Hepatocyte (in vitro differentiated cells): ENCODE measurements around the gene PLEKHM3. TPM values are rescaled to one million over a fixed set of nuclear protein-coding genes. Genes with fewer than 3 reads are reported as not detected.

Experiments
- DNase-seq: peaks from one replicate; pipeline ENCODE4 v3.0.0-alpha.2; 2016; ENCODE audit warnings: low spot score
- H2AFZ ChIP-seq: fragments of 200-600 bp; sonication (generic); 2 replicates; pipeline ENCODE4 v1.6.0; 2016; ENCODE audit warnings: antibody characterized with exemption, mild to moderate bottlenecking
- H3K27ac ChIP-seq: fragments of 200-600 bp; sonication (generic); 2 replicates; pipeline ENCODE4 v1.5.1; 2016; ENCODE audit warnings: mild to moderate bottlenecking
- H3K27me3 ChIP-seq: fragments of 200-600 bp; sonication (generic); 2 replicates; pipeline ENCODE4 v1.6.1; 2016
- H3K36me3 ChIP-seq: fragments of 200-600 bp; sonication (generic); replicated peaks from 2 replicates; pipeline ENCODE4 v1.5.1; 2016; ENCODE audit warnings: low read depth; ENCODE audit not compliant: insufficient read depth
- H3K4me1 ChIP-seq: fragments of 200-600 bp; sonication (generic); 2 replicates; pipeline ENCODE4 v1.5.1; 2016; ENCODE audit warnings: mild to moderate bottlenecking, moderate library complexity; ENCODE audit not compliant: insufficient read depth
- H3K4me2 ChIP-seq: fragments of 200-600 bp; sonication (generic); 2 replicates; pipeline ENCODE4 v1.6.0; 2016
- H3K4me3 ChIP-seq: fragments of 200-600 bp; sonication (generic); 2 replicates; pipeline ENCODE4 v1.5.1; 2016; ENCODE audit warnings: mild to moderate bottlenecking
- H3K79me2 ChIP-seq: fragments of 200-600 bp; sonication (generic); 2 replicates; pipeline ENCODE4 v1.6.0; 2017; ENCODE audit warnings: mild to moderate bottlenecking
- H3K9me2 ChIP-seq: fragments of 200-600 bp; sonication (generic); replicated peaks from 2 replicates; pipeline ENCODE4 v1.6.0; 2017; ENCODE audit warnings: mild to moderate bottlenecking; ENCODE audit not compliant: insufficient read depth
- H3K9me3 ChIP-seq: fragments of 200-600 bp; sonication (generic); 2 replicates; pipeline ENCODE4 v1.5.1; 2016; ENCODE audit warnings: low read depth, mild to moderate bottlenecking
- H4K20me1 ChIP-seq: fragments of 200-600 bp; sonication (generic); 2 replicates; pipeline ENCODE4 v1.6.0; 2016; ENCODE audit warnings: mild to moderate bottlenecking; ENCODE audit not compliant: insufficient read depth, poor library complexity, severe bottlenecking
- CTCF ChIP-seq: fragments of 200-600 bp; sonication (generic); IDR thresholded peaks from 2 replicates; pipeline ENCODE4 v1.5.1; 2016; ENCODE audit warnings: antibody characterized with exemption, mild to moderate bottlenecking; ENCODE audit not compliant: poor library complexity
- EZH2 ChIP-seq: fragments of 200-600 bp; sonication (generic); IDR thresholded peaks from 2 replicates; pipeline ENCODE4 v1.6.1; 2016; ENCODE audit warnings: antibody characterized with exemption, mild to moderate bottlenecking, borderline replicate concordance
- EZH2phosphoT487 ChIP-seq: fragments of 200-600 bp; sonication (generic); IDR thresholded peaks from one replicate; pipeline ENCODE4 v1.6.1; 2018; ENCODE audit warnings: antibody characterized with exemption, mild to moderate bottlenecking, low read depth, moderate library complexity; ENCODE audit not compliant: unreplicated experiment, severe bottlenecking
- WGBS: methylation state at CpG from one replicate; pipeline ENCODE4 v1.1.6; 2016; ENCODE audit warnings: low lambda C conversion rate; ENCODE audit errors: missing lambda C conversion rate; 5-methylcytosine and 5-hydroxymethylcytosine counted together
- polyA plus RNA-seq: library from polyadenylated mRNA; unstranded; fragments of >200 nt; fragmentation: Nextera tagmentation; extraction: Ambion mirVana; gene quantifications from 2 replicates; pipeline ENCODE4 v1.2.1, GENCODE V29; 2016
- total RNA-seq: library from RNA; depleted of rRNA; stranded (reverse); fragments of >200 nt; gene quantifications from 2 replicates; pipeline ENCODE4 v1.2.3, GENCODE V29; 2014

PLEKHM3 gene
- total and polyA plus RNA-seq, 2 experiments from 2014 or later, result 4.2 to 11.1 TPM

- Histone ChIP-seq H3K9me2 (no peaks in the 10 kb centered on the region), H3K9me3 (no peaks in the 10 kb centered on the region), H3K4me3 (no peak overlapping the region), H2AFZ (no peak overlapping the region), H3K27ac (no peak overlapping the region), H3K79me2 (no peaks in the 10 kb centered on the region), H3K36me3 (no peaks in the 10 kb centered on the region), H4K20me1 (no peaks in the 10 kb centered on the region), H3K4me1 (no peaks in the 10 kb centered on the region), H3K27me3 (no peaks in the 10 kb centered on the region), H3K4me2 (no peak overlapping the region)
- TF ChIP-seq CTCF (no peak), EZH2 (no peak), EZH2phosphoT487 (no peak)
- DNase-seq, result no peak
- 97% methylated on average over 10 of the region's 10 CpGs for WGBS
Observed at GRCh38 chr2:207863345-207863744, 162.0 kb downstream of the PLEKHM3 start.

GRCh38 chr2:207861789-207862188 lies 163.5 kb downstream of the PLEKHM3 start:
- H3K4me3 ChIP-seq, result no peak overlapping the region
- H3K4me1 ChIP-seq, result no peaks in the 10 kb centered on the region
- H3K9me3 ChIP-seq, result no peaks in the 10 kb centered on the region
- DNase-seq, result no peak
- no peak overlapping the region for H3K4me2 ChIP-seq
- no peak overlapping the region for H2AFZ ChIP-seq
- no peaks in the 10 kb centered on the region for H4K20me1 ChIP-seq
- no peaks in the 10 kb centered on the region for H3K9me2 ChIP-seq
- no peaks in the 10 kb centered on the region for H3K36me3 ChIP-seq
- H3K79me2 ChIP-seq, result no peaks in the 10 kb centered on the region
- H3K27ac ChIP-seq, result no peak overlapping the region
- H3K27me3 ChIP-seq, result no peaks in the 10 kb centered on the region
- 82% methylated on average over 4 of the region's 4 CpGs for WGBS
- no peak for TF ChIP-seq EZH2phosphoT487
- TF ChIP-seq EZH2, result no peak
- TF ChIP-seq CTCF, result no peak

- H3K79me2 ChIP-seq, result no peaks in the 10 kb centered on the region
- TF ChIP-seq EZH2phosphoT487 (no peak), CTCF (no peak), EZH2 (no peak)
- no peak for DNase-seq
- no peak overlapping the region for H3K4me3 ChIP-seq
- H3K9me3 ChIP-seq, result no peaks in the 10 kb centered on the region
- H4K20me1 ChIP-seq, result no peaks in the 10 kb centered on the region
- no peaks in the 10 kb centered on the region for H3K4me1 ChIP-seq
- H3K27ac ChIP-seq, result no peak overlapping the region
- no peak overlapping the region for H3K4me2 ChIP-seq
- no peak overlapping the region for H2AFZ ChIP-seq
- no peaks in the 10 kb centered on the region for H3K27me3 ChIP-seq
- H3K36me3 ChIP-seq, result no peaks in the 10 kb centered on the region
- H3K9me2 ChIP-seq, result no peaks in the 10 kb centered on the region
- WGBS, result 88% methylated on average over 3 of the region's 3 CpGs
Observed at GRCh38 chr2:207860685-207861084, 164.6 kb downstream of the PLEKHM3 start.

GRCh38 chr2:207855591-207855990 lies 169.7 kb downstream of the PLEKHM3 start:
- H3K79me2 ChIP-seq, result no peaks in the 10 kb centered on the region

More at GRCh38 chr2:207855591-207855990, 169.7 kb downstream of the PLEKHM3 start:
- Histone ChIP-seq H3K27ac (no peak overlapping the region), H2AFZ (no peak overlapping the region), H3K36me3 (no peaks in the 10 kb centered on the region), H3K4me2 (no peak overlapping the region), H3K9me3 (no peaks in the 10 kb centered on the region), H4K20me1 (no peaks in the 10 kb centered on the region), H3K27me3 (no peaks in the 10 kb centered on the region), H3K9me2 (no peaks in the 10 kb centered on the region), H3K4me3 (no peak overlapping the region), H3K4me1 (no peaks in the 10 kb centered on the region)
- DNase-seq, result no peak
- WGBS, result 96% methylated on average over 3 of the region's 3 CpGs
- TF ChIP-seq CTCF (no peak), EZH2 (no peak), EZH2phosphoT487 (no peak)
